ENCODE data around the gene AGPAT3.

Gene AGPAT3

DNA sequence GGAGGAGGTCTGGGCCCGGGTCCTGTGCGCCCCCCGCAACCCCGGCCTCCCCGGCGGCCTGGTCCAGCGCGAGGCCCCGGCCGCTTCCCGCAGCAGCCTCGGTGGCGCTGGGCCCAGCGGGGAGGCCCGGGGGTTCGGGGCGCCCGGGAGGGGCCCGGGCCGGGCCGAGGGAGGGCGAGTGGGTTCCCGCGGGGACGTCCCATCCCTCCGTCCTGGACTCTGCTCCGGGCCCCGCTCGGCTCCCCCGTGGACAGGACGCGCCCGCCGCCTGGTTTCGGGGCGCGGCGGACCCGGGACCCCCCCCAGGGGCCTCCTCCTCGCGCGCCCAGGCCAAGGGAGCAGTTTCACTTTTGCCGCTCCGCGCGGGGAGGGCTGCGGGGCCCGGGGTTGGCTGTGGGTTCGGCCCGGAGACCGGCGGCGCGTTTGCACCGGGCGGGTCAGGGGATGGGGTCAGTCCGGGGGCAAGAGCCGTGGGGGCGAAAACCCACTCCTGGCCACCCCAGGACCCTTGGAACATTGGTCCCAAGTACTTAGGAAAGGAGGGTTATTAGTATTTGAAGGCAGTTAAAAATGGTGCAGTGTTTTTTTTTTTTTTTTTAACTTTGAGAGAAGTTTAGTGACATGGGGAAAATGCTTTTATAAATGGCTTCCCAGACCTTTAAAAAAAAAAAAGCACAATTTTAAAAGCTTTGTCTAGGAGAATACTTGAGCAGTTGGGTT is 677 bp downstream of the AGPAT3 start:
- Histone ChIP-seq H3K4me1 (ENCODE audit: control insufficient read depth, insufficient read depth, low read length, poor library complexity, severe bottlenecking) (no peaks in the 10 kb centered on the region), H3K4me3 (ENCODE audit: extremely low read depth, insufficient read depth, low read length, poor library complexity, severe bottlenecking) (peak overlapping the region; percentile 53), H3K27ac (ENCODE audit: low read depth, low read length, severe bottlenecking) (no peak overlapping the region), H3K9me3 (ENCODE audit: control insufficient read depth, low read length) (no peaks in the 10 kb centered on the region), H3K36me3 (ENCODE audit: control insufficient read depth, insufficient read depth, low read length) (no peaks in the 10 kb centered on the region)
- WGBS, 2 experiments (ENCODE audit: insufficient coverage in 2 of 2) = 3% methylated on average over 26 to 53 of the region's 59 CpGs

GRCh38 chr21:43866260-43866629 is 1.2 kb downstream of the AGPAT3 start:
- WGBS, 2 experiments (ENCODE audit: insufficient coverage in 2 of 2) = 25 to 42% methylated on average over 13 to 15 of the region's 16 CpGs
- Histone ChIP-seq H3K4me1 (ENCODE audit: control insufficient read depth, insufficient read depth, low read length, poor library complexity, severe bottlenecking) (no peaks in the 10 kb centered on the region), H3K9me3 (ENCODE audit: control insufficient read depth, low read length) (no peaks in the 10 kb centered on the region), H3K4me3 (ENCODE audit: extremely low read depth, insufficient read depth, low read length, poor library complexity, severe bottlenecking) (peak overlapping the region; percentile 53), H3K36me3 (ENCODE audit: control insufficient read depth, insufficient read depth, low read length) (no peaks in the 10 kb centered on the region), H3K27ac (ENCODE audit: low read depth, low read length, severe bottlenecking) (no peak overlapping the region)

GRCh38 chr21:43866659-43867331 is 1.8 kb downstream of the AGPAT3 start:
- Histone ChIP-seq H3K36me3 (ENCODE audit: control insufficient read depth, insufficient read depth, low read length) (no peaks in the 10 kb centered on the region), H3K9me3 (ENCODE audit: control insufficient read depth, low read length) (no peaks in the 10 kb centered on the region), H3K4me3 (ENCODE audit: extremely low read depth, insufficient read depth, low read length, poor library complexity, severe bottlenecking) (no peak overlapping the region), H3K4me1 (ENCODE audit: control insufficient read depth, insufficient read depth, low read length, poor library complexity, severe bottlenecking) (no peaks in the 10 kb centered on the region), H3K27ac (ENCODE audit: low read depth, low read length, severe bottlenecking) (no peak overlapping the region)
- WGBS, 2 experiments (ENCODE audit: insufficient coverage in 2 of 2) = 82 to 85% methylated on average over 16 to 17 of the region's 24 CpGs

DNA sequence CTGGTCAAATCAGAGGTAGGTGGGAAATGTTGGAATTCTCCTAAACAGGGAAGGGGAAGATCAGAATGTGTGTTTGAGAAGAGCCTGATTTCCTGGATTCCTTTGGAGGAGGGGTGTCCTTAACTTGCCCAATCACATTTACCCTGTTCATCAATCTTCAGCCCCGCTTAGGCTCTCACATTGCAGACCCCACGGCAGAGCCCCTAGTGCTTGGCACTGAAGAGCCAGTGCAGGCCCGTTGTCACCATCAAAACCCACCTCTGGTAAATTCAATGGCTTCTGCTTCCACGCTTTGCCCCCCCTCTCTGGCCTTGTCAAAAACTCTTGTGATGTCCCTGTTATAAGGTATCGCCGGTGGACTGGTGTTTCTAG is 2.3 kb downstream of the AGPAT3 start:
- H3K36me3 ChIP-seq (ENCODE audit: control insufficient read depth, insufficient read depth, low read length) = no peaks in the 10 kb centered on the region
- no peak overlapping the region for H3K4me3 ChIP-seq (ENCODE audit: extremely low read depth, insufficient read depth, low read length, poor library complexity, severe bottlenecking)
- WGBS, 2 experiments (ENCODE audit: insufficient coverage in 2 of 2) = 90 to 91% methylated on average over 6 of the region's 6 CpGs
- no peak overlapping the region for H3K27ac ChIP-seq (ENCODE audit: low read depth, low read length, severe bottlenecking)
- H3K4me1 ChIP-seq (ENCODE audit: control insufficient read depth, insufficient read depth, low read length, poor library complexity, severe bottlenecking) = no peaks in the 10 kb centered on the region
- no peaks in the 10 kb centered on the region for H3K9me3 ChIP-seq (ENCODE audit: control insufficient read depth, low read length)

- Histone ChIP-seq H3K4me3 (ENCODE audit: extremely low read depth, insufficient read depth, low read length, poor library complexity, severe bottlenecking) (no peak overlapping the region), H3K9me3 (ENCODE audit: control insufficient read depth, low read length) (no peaks in the 10 kb centered on the region), H3K27ac (ENCODE audit: low read depth, low read length, severe bottlenecking) (no peak overlapping the region), H3K36me3 (ENCODE audit: control insufficient read depth, insufficient read depth, low read length) (no peaks in the 10 kb centered on the region), H3K4me1 (ENCODE audit: control insufficient read depth, insufficient read depth, low read length, poor library complexity, severe bottlenecking) (no peaks in the 10 kb centered on the region)
- 92 to 95% methylated on average over 5 to 6 of the region's 6 CpGs for WGBS, 2 experiments (ENCODE audit: insufficient coverage in 2 of 2)
These were observed 2.9 kb downstream of the AGPAT3 start for GRCh38 chr21:43867948-43868347.

GRCh38 chr21:43868461-43868860 is 3.4 kb downstream of the AGPAT3 start:
- H3K4me1 ChIP-seq (ENCODE audit: control insufficient read depth, insufficient read depth, low read length, poor library complexity, severe bottlenecking) = no peaks in the 10 kb centered on the region
- no peaks in the 10 kb centered on the region for H3K9me3 ChIP-seq (ENCODE audit: control insufficient read depth, low read length)
- no peak overlapping the region for H3K4me3 ChIP-seq (ENCODE audit: extremely low read depth, insufficient read depth, low read length, poor library complexity, severe bottlenecking)
- no peaks in the 10 kb centered on the region for H3K36me3 ChIP-seq (ENCODE audit: control insufficient read depth, insufficient read depth, low read length)
- no peak overlapping the region for H3K27ac ChIP-seq (ENCODE audit: low read depth, low read length, severe bottlenecking)
- 93 to 98% methylated on average over 4 of the region's 6 CpGs for WGBS, 2 experiments (ENCODE audit: insufficient coverage in 2 of 2)

DNA sequence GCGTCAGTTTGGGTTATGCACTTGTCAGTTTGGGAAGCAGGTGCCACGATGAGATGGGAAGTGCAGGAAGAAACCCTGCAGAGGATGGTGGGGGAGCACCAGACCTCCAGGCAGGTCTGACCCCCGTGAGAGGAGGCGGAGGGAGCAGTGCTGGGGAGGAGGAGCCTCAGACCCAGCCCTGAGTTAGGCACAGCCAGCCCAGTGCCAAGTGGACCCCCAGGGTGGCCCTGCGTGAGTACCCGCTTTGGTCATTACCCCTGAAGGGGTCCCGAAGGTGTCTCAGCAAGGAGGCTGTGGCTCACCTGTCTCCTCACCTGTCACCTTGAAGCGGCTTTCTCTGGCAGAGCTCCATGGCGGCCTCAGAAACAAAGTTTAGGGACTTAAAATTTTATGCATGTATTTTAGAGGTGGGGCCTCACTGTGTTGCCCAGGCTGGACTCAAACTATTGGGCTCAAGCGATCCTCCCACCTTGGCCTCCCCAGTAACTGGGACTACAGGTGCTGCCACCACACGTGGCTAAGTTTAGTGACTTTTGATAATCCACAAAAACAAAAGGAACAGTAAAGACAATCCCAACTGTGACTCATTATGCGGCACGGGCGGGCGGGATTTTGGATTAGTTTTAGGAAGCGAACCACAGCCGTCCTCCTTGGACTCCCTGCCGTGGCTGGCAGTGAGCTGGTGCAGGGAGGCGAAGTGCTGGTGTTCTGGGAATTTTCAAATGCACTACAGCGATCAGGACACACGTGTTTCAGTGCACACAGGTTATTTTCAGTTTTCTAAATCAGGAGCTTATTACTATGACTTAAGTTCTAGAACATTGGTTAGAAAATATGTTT is 4.7 kb downstream of the AGPAT3 start:
- Histone ChIP-seq H3K27ac (ENCODE audit: low read depth, low read length, severe bottlenecking) (no peak overlapping the region), H3K4me1 (ENCODE audit: control insufficient read depth, insufficient read depth, low read length, poor library complexity, severe bottlenecking) (no peaks in the 10 kb centered on the region), H3K9me3 (ENCODE audit: control insufficient read depth, low read length) (no peaks in the 10 kb centered on the region), H3K36me3 (ENCODE audit: control insufficient read depth, insufficient read depth, low read length) (no peaks in the 10 kb centered on the region), H3K4me3 (ENCODE audit: extremely low read depth, insufficient read depth, low read length, poor library complexity, severe bottlenecking) (no peak overlapping the region)
- 90 to 92% methylated on average over 20 of the region's 21 CpGs for WGBS, 2 experiments (ENCODE audit: insufficient coverage in 2 of 2)

- H3K9me3 ChIP-seq (ENCODE audit: control insufficient read depth, low read length) = no peaks in the 10 kb centered on the region
- no peak overlapping the region for H3K4me3 ChIP-seq (ENCODE audit: extremely low read depth, insufficient read depth, low read length, poor library complexity, severe bottlenecking)
- H3K4me1 ChIP-seq (ENCODE audit: control insufficient read depth, insufficient read depth, low read length, poor library complexity, severe bottlenecking) = no peaks in the 10 kb centered on the region
- no peak overlapping the region for H3K27ac ChIP-seq (ENCODE audit: low read depth, low read length, severe bottlenecking)
- whole genome bisulfite sequencing, 2 experiments (ENCODE audit: insufficient coverage in 2 of 2) = 92 to 100% methylated on average over 3 of the region's 4 CpGs
- no peaks in the 10 kb centered on the region for H3K36me3 ChIP-seq (ENCODE audit: control insufficient read depth, insufficient read depth, low read length)
These were observed 6.5 kb downstream of the AGPAT3 start for GRCh38 chr21:43871487-43871886.

- Histone ChIP-seq H3K4me3 (ENCODE audit: extremely low read depth, insufficient read depth, low read length, poor library complexity, severe bottlenecking) (no peak overlapping the region), H3K9me3 (ENCODE audit: control insufficient read depth, low read length) (no peaks in the 10 kb centered on the region), H3K4me1 (ENCODE audit: control insufficient read depth, insufficient read depth, low read length, poor library complexity, severe bottlenecking) (no peaks in the 10 kb centered on the region), H3K27ac (ENCODE audit: low read depth, low read length, severe bottlenecking) (no peak overlapping the region), H3K36me3 (ENCODE audit: control insufficient read depth, insufficient read depth, low read length) (no peaks in the 10 kb centered on the region)
- 91 to 96% methylated on average over 14 of the region's 16 CpGs for WGBS, 2 experiments (ENCODE audit: insufficient coverage in 2 of 2)
These were observed 7.6 kb downstream of the AGPAT3 start for GRCh38 chr21:43872531-43873197.

- Histone ChIP-seq H3K4me1 (ENCODE audit: control insufficient read depth, insufficient read depth, low read length, poor library complexity, severe bottlenecking) (no peaks in the 10 kb centered on the region), H3K27ac (ENCODE audit: low read depth, low read length, severe bottlenecking) (no peak overlapping the region), H3K36me3 (ENCODE audit: control insufficient read depth, insufficient read depth, low read length) (no peaks in the 10 kb centered on the region), H3K4me3 (ENCODE audit: extremely low read depth, insufficient read depth, low read length, poor library complexity, severe bottlenecking) (no peak overlapping the region), H3K9me3 (ENCODE audit: control insufficient read depth, low read length) (no peaks in the 10 kb centered on the region)
- 100% methylated on average over 1 of the region's 1 CpG; no CpG with 5 or more reads in 1 of the 2 experiments for WGBS, 2 experiments (ENCODE audit: insufficient coverage in 2 of 2)
These were observed 8.7 kb downstream of the AGPAT3 start for GRCh38 chr21:43873673-43874072.
